B cell (primary cell): Measurements from ENCODE around the gene PPL. TPM values are rescaled to one million over a fixed set of nuclear protein-coding genes. Genes with fewer than 3 reads are reported as not detected.

Experiments
- ATAC-seq: fragments of 200-7000 bp; cut with Tn5 transposase; one replicate; pipeline ENCODE4 v1.10.0; 2021; ENCODE audit warnings: low read depth, mild to moderate bottlenecking, moderate number of reproducible peaks, moderate library complexity
- CTCF ChIA-PET: fragments of 350-600 bp; sonication (Branson Sonifier 250); formaldehyde crosslinking; loops from one replicate; lab custom pipeline; 2021; ENCODE audit warnings: antibody characterized with exemption, inconsistent platforms; lab: Charles Lee
- POLR2A ChIA-PET: fragments of 350-600 bp; sonication (Branson Sonifier 250); formaldehyde crosslinking; loops from one replicate; lab custom pipeline; 2021; ENCODE audit warnings: antibody characterized with exemption; lab: Charles Lee
- DNase-seq: peaks from one replicate; pipeline ENCODE4 v3.0.0; 2013
- H2AFZ ChIP-seq: 2 replicates; pipeline ENCODE4 v1.6.1; 2012; ENCODE audit warnings: mild to moderate bottlenecking, low read depth, low read length; ENCODE audit not compliant: insufficient read depth, poor library complexity, severe bottlenecking
- H3K27ac ChIP-seq, 2 donors: 1 replicate in 1 of 2; 2 replicates in 1 of 2; pipeline ENCODE4 v1.5.1; 2012 to 2013; ENCODE audit warnings: low read length in 2 of 2, mild to moderate bottlenecking in 2 of 2, moderate library complexity in 1 of 2
- H3K27me3 ChIP-seq, 4 experiments: fragments of 200-600 bp in 1 of 4; sonication (generic) in 1 of 4; replicated peaks in 1 of 4; 1 replicate in 2 of 4; 2 replicates in 2 of 4; pipeline versions ENCODE4 v1.6.1 to v1.7.0; 2013 to 2016; ENCODE audit warnings: low read length in 3 of 4, mild to moderate bottlenecking in 2 of 4, mixed read lengths in 1 of 4, moderate library complexity in 1 of 4; ENCODE audit not compliant: insufficient read depth in 4 of 4, control insufficient read depth in 3 of 4; ENCODE audit errors: control extremely low read depth in 1 of 4
- H3K36me3 ChIP-seq, 2 experiments: replicated peaks in 1 of 2; 1 replicate in 1 of 2; 2 replicates in 1 of 2; pipeline versions ENCODE4 v1.6.1 to v1.7.1; 2013; ENCODE audit warnings: low read length in 1 of 2; ENCODE audit not compliant: insufficient read depth in 2 of 2, control insufficient read depth in 1 of 2; ENCODE audit errors: control extremely low read depth in 1 of 2, extremely low read depth in 1 of 2
- H3K4me1 ChIP-seq, 2 donors: fragments of 200-600 bp in 1 of 2; sonication (generic) in 1 of 2; 1 replicate in 1 of 2; 2 replicates in 1 of 2; pipeline versions ENCODE4 v1.5.1 to v1.6.1; 2013 to 2017; ENCODE audit warnings: low read length in 2 of 2; ENCODE audit not compliant: control insufficient read depth in 2 of 2, insufficient read depth in 2 of 2
- H3K4me2 ChIP-seq: replicated peaks from 2 replicates; pipeline ENCODE3; 2012; ENCODE audit warnings: mild to moderate bottlenecking, low read depth, low read length; ENCODE audit not compliant: poor library complexity, severe bottlenecking
- H3K4me3 ChIP-seq, 5 experiments: fragments of 200-600 bp in 1 of 5; sonication (generic) in 1 of 5; 1 replicate in 3 of 5; 2 replicates in 2 of 5; pipeline versions ENCODE4 v1.5.1 to v1.7.0; 2011 to 2016; ENCODE audit warnings: low read length in 4 of 5, mild to moderate bottlenecking in 4 of 5, low read depth in 2 of 5, control low read depth in 1 of 5, moderate library complexity in 1 of 5; ENCODE audit not compliant: insufficient read depth in 1 of 5; ENCODE audit errors: control extremely low read depth in 1 of 5, extremely low read depth in 1 of 5
- H3K79me2 ChIP-seq: fragments of 200-600 bp; sonication (generic); one replicate; pipeline ENCODE4 v1.6.0; 2016; ENCODE audit warnings: low read length; ENCODE audit not compliant: control insufficient read depth, insufficient read depth
- H3K9ac ChIP-seq: fragments of 200-600 bp; sonication (generic); 2 replicates; pipeline ENCODE4 v1.6.1; 2017; ENCODE audit warnings: mild to moderate bottlenecking, low read length, moderate library complexity
- H3K9me3 ChIP-seq, 3 donors: one replicate each; pipeline versions ENCODE4 v1.6.1 to v1.7.1; 2013; ENCODE audit warnings: low read length in 2 of 3; ENCODE audit not compliant: control insufficient read depth in 2 of 3, insufficient read depth in 1 of 3; ENCODE audit errors: control extremely low read depth in 1 of 3
- H4K20me1 ChIP-seq: 2 replicates; pipeline ENCODE4 v1.6.0; 2012; ENCODE audit warnings: mild to moderate bottlenecking, low read length; ENCODE audit not compliant: insufficient read depth, control insufficient read depth, poor library complexity, severe bottlenecking
- H3K27ac Mint-ChIP-seq: one replicate; pipeline ENCODE4 v1.8.0; 2021; ENCODE audit warnings: mixed read lengths
- H3K27me3 Mint-ChIP-seq: one replicate; pipeline ENCODE4 v1.8.0; 2021; ENCODE audit warnings: mixed read lengths
- H3K4me1 Mint-ChIP-seq: one replicate; pipeline ENCODE4 v1.8.0; 2021; ENCODE audit warnings: mixed read lengths
- H3K4me3 Mint-ChIP-seq: one replicate; pipeline ENCODE4 v1.8.0; 2021; ENCODE audit warnings: mixed read lengths
- H3K9me3 Mint-ChIP-seq: one replicate; pipeline ENCODE4 v1.8.0; 2022; ENCODE audit warnings: mixed read lengths; ENCODE audit not compliant: insufficient read depth
- EZH2 ChIP-seq: IDR thresholded peaks from 2 replicates; pipeline ENCODE4 v1.6.1; 2012; ENCODE audit warnings: borderline replicate concordance, low read depth, mild to moderate bottlenecking, moderate library complexity, low read length; ENCODE audit not compliant: insufficient read depth, poor library complexity, severe bottlenecking
- WGBS: methylation state at CpG from one replicate; pipeline ENCODE4 v1.1.5; 2013; ENCODE audit warnings: missing lambda C conversion rate; ENCODE audit not compliant: insufficient coverage; 5-methylcytosine and 5-hydroxymethylcytosine counted together
- intact Hi-C: fragments of 100-400 bp; cut with micrococcal nuclease; formaldehyde crosslinking; loops from one replicate; pipeline ENCODE4 v1.10.0; 2022
- polyA plus RNA-seq: library from polyadenylated mRNA; depleted of rRNA; stranded (reverse); fragments of >200 nt; gene quantifications from 2 replicates; pipeline ENCODE4 v1.2.3, GENCODE V29; 2012
- total RNA-seq, 2 donors: library from RNA; stranded (reverse); fragments of 120-200 nt in 1 of 2; gene quantifications; 1 replicate in 1 of 2; 2 replicates in 1 of 2; pipeline versions ENCODE4 v1.2.3 to v1.2.4, GENCODE V29; 2013 to 2022
- TF ChIP-seq, protein P1 (sequence below): fragments of 200-600 bp; IDR thresholded peaks from one replicate; pipeline ENCODE4 v1.8.0; 2022; ENCODE audit warnings: antibody characterized with exemption, mild to moderate bottlenecking

PPL gene
- total and polyA plus RNA-seq, 2 donors (not counting 1 experiment from before 2014, with no cell fraction given): not detected

DNA sequence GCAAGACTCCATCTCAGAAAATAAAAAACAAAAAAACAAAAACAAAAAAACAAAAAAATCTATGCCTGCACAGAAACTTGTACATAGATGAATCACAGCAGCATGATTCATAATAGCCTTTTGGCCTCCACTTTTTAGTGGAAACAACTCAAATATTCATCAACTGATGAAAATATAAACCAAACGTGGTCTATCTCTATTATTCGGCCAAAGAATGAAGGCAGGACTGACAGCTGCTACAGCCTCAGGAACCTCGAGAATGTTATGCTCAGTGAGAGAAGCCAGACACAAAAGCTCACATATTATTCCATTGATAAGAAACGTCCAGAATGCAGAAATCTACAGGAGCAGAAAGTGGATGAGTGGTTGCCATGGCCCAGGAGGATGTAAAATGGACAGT lies 19.8 kb downstream of the PPL start:
- Histone ChIP-seq H2AFZ (no peak overlapping the region), H4K20me1 (no peaks in the 10 kb centered on the region), H3K4me1 (no peaks in the 10 kb centered on the region), H3K9me3 (peaks cover 0 to 4% (median 0%) of the 10 kb centered on the region in 3 donors), H3K9ac (no peak overlapping the region), H3K4me3 (no peak overlapping the region), H3K4me2 (no peak overlapping the region), H3K27me3 (peaks cover 0 to 15% (median 1%) of the 10 kb centered on the region in 4 experiments), H3K36me3 (no peaks in the 10 kb centered on the region), H3K79me2 (no peaks in the 10 kb centered on the region), H3K27ac (no peak overlapping the region)
- intact Hi-C loops: no loop called here
- no peaks in the 10 kb centered on the region for H3K9me3 Mint-ChIP-seq
- 82% methylated on average over 3 of the region's 4 CpGs for WGBS
- DNase-seq: no peak
- H3K27ac Mint-ChIP-seq: no peak overlapping the region
- ChIA-PET POLR2A (no interaction called here), CTCF (no interaction called here)
- TF ChIP-seq, protein P1, sequence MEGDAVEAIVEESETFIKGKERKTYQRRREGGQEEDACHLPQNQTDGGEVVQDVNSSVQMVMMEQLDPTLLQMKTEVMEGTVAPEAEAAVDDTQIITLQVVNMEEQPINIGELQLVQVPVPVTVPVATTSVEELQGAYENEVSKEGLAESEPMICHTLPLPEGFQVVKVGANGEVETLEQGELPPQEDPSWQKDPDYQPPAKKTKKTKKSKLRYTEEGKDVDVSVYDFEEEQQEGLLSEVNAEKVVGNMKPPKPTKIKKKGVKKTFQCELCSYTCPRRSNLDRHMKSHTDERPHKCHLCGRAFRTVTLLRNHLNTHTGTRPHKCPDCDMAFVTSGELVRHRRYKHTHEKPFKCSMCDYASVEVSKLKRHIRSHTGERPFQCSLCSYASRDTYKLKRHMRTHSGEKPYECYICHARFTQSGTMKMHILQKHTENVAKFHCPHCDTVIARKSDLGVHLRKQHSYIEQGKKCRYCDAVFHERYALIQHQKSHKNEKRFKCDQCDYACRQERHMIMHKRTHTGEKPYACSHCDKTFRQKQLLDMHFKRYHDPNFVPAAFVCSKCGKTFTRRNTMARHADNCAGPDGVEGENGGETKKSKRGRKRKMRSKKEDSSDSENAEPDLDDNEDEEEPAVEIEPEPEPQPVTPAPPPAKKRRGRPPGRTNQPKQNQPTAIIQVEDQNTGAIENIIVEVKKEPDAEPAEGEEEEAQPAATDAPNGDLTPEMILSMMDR: no peak
- TF ChIP-seq EZH2: no peak
- H3K4me3 Mint-ChIP-seq: no peak overlapping the region
- H3K27me3 Mint-ChIP-seq: peaks cover 11% of the 10 kb centered on the region
- H3K4me1 Mint-ChIP-seq: no peaks in the 10 kb centered on the region
- no peak for ATAC-seq

GRCh38 chr16:4915226-4915761 lies 21.7 kb downstream of the PPL start:
- H3K79me2 ChIP-seq: no peaks in the 10 kb centered on the region
- peaks cover 0 to 4% (median 0%) of the 10 kb centered on the region in 3 donors for H3K9me3 ChIP-seq
- H3K4me2 ChIP-seq: no peak overlapping the region
- POLR2A ChIA-PET: no interaction called here
- no peak overlapping the region for H3K4me3 ChIP-seq
- H3K9ac ChIP-seq: no peak overlapping the region
- no peaks in the 10 kb centered on the region for H3K4me1 Mint-ChIP-seq
- H3K9me3 Mint-ChIP-seq: no peaks in the 10 kb centered on the region
- intact Hi-C loops: no loop called here
- TF ChIP-seq EZH2: no peak
- TF ChIP-seq, protein P1: no peak
- ATAC-seq (no peak), DNase-seq (no peak)
- H3K27ac ChIP-seq: no peak overlapping the region
- H3K27ac Mint-ChIP-seq: no peak overlapping the region
- H3K4me3 Mint-ChIP-seq: no peak overlapping the region
- H2AFZ ChIP-seq: no peak overlapping the region
- peaks cover 0 to 12% (median 1%) of the 10 kb centered on the region in 4 experiments for H3K27me3 ChIP-seq
- H3K27me3 Mint-ChIP-seq: peaks cover 12% of the 10 kb centered on the region
- no peaks in the 10 kb centered on the region for H3K36me3 ChIP-seq
- WGBS: 50% methylated on average over 7 of the region's 11 CpGs
- no peaks in the 10 kb centered on the region for H4K20me1 ChIP-seq
- H3K4me1 ChIP-seq: no peaks in the 10 kb centered on the region
- CTCF ChIA-PET: no interaction called here
